BJ (cell line): ENCODE measurements around the gene CES3. TPM values are rescaled to one million over a fixed set of nuclear protein-coding genes. Genes with fewer than 3 reads are reported as not detected.
"Not testable (repeated sequence)": the region's sequence is repeated elsewhere in the genome, so short reads cannot be mapped to it uniquely, and the experiment has no call there.

Experiments
- CTCF ChIA-PET: fragments of 350-600 bp; formaldehyde crosslinking; extraction: SDS; loops from one replicate; lab custom pipeline; 2021; ENCODE audit warnings: antibody characterized with exemption, inconsistent platforms; lab: Yijun Ruan, JAX
- POLR2A ChIA-PET: fragments of 300-600 bp; sonication (Branson Sonifier 250); formaldehyde crosslinking; extraction: SDS; loops from one replicate; lab custom pipeline; 2021; ENCODE audit warnings: antibody characterized with exemption; lab: Charles Lee
- DNase-seq: peaks from one replicate; pipeline ENCODE4 v3.0.0-alpha.2; 2011; ENCODE audit warnings: low read depth
- H3K27me3 ChIP-seq: 2 replicates; pipeline ENCODE4 v1.6.0; 2011; ENCODE audit warnings: low read length; ENCODE audit not compliant: control insufficient read depth, insufficient read depth
- H3K36me3 ChIP-seq: 2 replicates; pipeline ENCODE4 v1.5.1; 2011; ENCODE audit warnings: low read length; ENCODE audit not compliant: control insufficient read depth, insufficient read depth
- H3K4me3 ChIP-seq: 2 replicates; pipeline ENCODE4 v1.5.1; 2011; ENCODE audit warnings: low read depth, mild to moderate bottlenecking, control low read depth, low read length
- CTCF ChIP-seq: IDR thresholded peaks from 2 replicates; pipeline ENCODE4 v1.5.1; 2011; ENCODE audit warnings: low read depth, mild to moderate bottlenecking, control low read depth, inconsistent platforms, low read length, moderate library complexity; ENCODE audit not compliant: insufficient read depth
- polyA plus RNA-seq: library from polyadenylated mRNA; depleted of rRNA; stranded (reverse); fragments of >200 nt; gene quantifications from 2 replicates; pipeline ENCODE4 v1.2.3, GENCODE V29; 2011

The CES3 gene
- polyA plus RNA-seq, 1 experiment = 0.13 TPM

GRCh38 chr16:66940236-66940635, 20.8 kb upstream of the CES3 start:
- no peak for TF ChIP-seq CTCF
- no peak for DNase-seq
- Histone ChIP-seq H3K36me3 (peaks cover 37% of the 10 kb centered on the region), H3K27me3 (no peaks in the 10 kb centered on the region), H3K4me3 (no peak overlapping the region)
- ChIA-PET CTCF (interaction anchor here (1.2 kb wide), 1 partner anchor 14 kb away, joined by 3 read pairs; no protein-coding TSS in a partner anchor), POLR2A (no interaction called here)

- Histone ChIP-seq H3K4me3 (no peak overlapping the region), H3K27me3 (no peaks in the 10 kb centered on the region), H3K36me3 (peaks cover 31% of the 10 kb centered on the region)
- CTCF ChIA-PET = interaction anchor here (0.8 to 1.8 kb wide), 6 partner anchors 16 to 212 kb away, joined by 3 to 10 read pairs (median 5); no protein-coding TSS in a partner anchor
- POLR2A ChIA-PET = no interaction called here
- no peak for DNase-seq
- no peak for TF ChIP-seq CTCF
These were observed 18.1 kb upstream of the CES3 start for GRCh38 chr16:66942981-66943380.

GRCh38 chr16:66943426-66944053, 17.5 kb upstream of the CES3 start:
- ChIA-PET CTCF (interaction anchor here (0.8 to 3.3 kb wide), 7 partner anchors 17 to 212 kb away, joined by 3 to 26 read pairs (median 5); no protein-coding TSS in a partner anchor), POLR2A (no interaction called here)
- no peak for DNase-seq
- no peak for TF ChIP-seq CTCF
- Histone ChIP-seq H3K4me3 (no peak overlapping the region), H3K36me3 (peaks cover 30% of the 10 kb centered on the region), H3K27me3 (peaks cover 1% of the 10 kb centered on the region; the same call in 1 of the 2 replicates)

DNA sequence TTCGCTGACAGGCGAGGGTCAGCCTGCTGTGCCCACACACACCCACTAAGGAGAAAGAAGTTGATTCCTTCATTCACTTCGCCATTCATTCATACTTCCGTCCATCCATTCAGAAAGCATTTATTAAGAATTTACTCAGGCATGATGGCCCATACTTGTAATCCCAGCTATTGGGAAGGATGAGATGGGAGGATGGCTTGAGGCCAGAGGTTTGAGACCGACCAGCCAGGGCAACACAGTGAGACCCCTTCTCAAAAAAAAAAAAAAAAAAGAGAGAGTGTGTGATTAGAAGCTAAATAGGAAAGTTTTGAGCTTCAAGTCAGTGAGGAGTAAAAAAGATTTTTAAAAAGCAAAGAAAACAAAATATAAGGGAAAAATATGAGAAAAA, 17.0 kb upstream of the CES3 start:
- no peak for TF ChIP-seq CTCF
- H3K4me3 ChIP-seq = no peak overlapping the region
- peaks cover 4% of the 10 kb centered on the region for H3K27me3 ChIP-seq
- DNase-seq = no peak
- peaks cover 27% of the 10 kb centered on the region for H3K36me3 ChIP-seq
- CTCF ChIA-PET = interaction anchor here (0.6 to 3.3 kb wide), 5 partner anchors 28 to 211 kb away, joined by 3 to 26 read pairs (median 5); no protein-coding TSS in a partner anchor
- POLR2A ChIA-PET = interaction anchor here (0.6 kb wide), 1 partner anchor 99 kb away, joined by 3 read pairs; no protein-coding TSS in a partner anchor

- H3K36me3 ChIP-seq = peaks cover 23% of the 10 kb centered on the region
- H3K4me3 ChIP-seq, POLR2A ChIA-PET, H3K27me3 ChIP-seq, DNase-seq: not testable (repeated sequence)
- CTCF ChIA-PET = interaction anchor here (1.3 to 3.3 kb wide), 3 partner anchors 18 to 210 kb away, joined by 3 to 26 read pairs (median 4); no protein-coding TSS in a partner anchor
These were observed 16.1 kb upstream of the CES3 start for GRCh38 chr16:66944971-66945370.
